Astrocyte (in vitro differentiated cells and primary cell): ENCODE measurements around the gene GABRA5.

Experiments
- EZH2 ChIP-seq: IDR thresholded peaks from 2 replicates; pipeline ENCODE4 v1.6.1; 2012; ENCODE audit warnings: mild to moderate bottlenecking, low read length, inconsistent platforms; ENCODE audit not compliant: insufficient read depth
- TF ChIP-seq, protein P1 (sequence below): IDR thresholded peaks from 2 replicates; pipeline ENCODE4 v1.5.1; 2011; ENCODE audit warnings: low read depth, mild to moderate bottlenecking, inconsistent platforms, low read length, moderate library complexity; ENCODE audit not compliant: insufficient read depth

DNA sequence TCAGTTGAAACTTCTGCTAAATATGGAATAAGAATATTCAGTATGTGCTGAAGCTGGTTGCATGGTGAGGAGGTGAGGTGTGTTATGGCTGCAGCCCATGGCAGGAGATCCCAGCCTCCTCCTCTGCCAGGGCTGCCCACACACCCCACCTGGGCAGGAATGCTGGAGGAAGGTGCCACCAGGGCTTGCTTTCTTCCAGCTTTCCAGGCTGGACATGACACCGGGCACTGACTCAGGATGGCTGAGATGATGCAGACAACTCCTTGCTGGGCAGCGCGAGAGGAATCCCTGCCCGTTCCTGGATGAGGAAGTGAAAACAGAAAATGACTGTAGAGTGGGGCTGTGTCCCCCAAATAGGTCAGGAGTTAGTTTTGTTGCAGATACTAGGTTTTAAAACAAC, 118.2 kb downstream of the GABRA5 start:
- TF ChIP-seq, protein P1, sequence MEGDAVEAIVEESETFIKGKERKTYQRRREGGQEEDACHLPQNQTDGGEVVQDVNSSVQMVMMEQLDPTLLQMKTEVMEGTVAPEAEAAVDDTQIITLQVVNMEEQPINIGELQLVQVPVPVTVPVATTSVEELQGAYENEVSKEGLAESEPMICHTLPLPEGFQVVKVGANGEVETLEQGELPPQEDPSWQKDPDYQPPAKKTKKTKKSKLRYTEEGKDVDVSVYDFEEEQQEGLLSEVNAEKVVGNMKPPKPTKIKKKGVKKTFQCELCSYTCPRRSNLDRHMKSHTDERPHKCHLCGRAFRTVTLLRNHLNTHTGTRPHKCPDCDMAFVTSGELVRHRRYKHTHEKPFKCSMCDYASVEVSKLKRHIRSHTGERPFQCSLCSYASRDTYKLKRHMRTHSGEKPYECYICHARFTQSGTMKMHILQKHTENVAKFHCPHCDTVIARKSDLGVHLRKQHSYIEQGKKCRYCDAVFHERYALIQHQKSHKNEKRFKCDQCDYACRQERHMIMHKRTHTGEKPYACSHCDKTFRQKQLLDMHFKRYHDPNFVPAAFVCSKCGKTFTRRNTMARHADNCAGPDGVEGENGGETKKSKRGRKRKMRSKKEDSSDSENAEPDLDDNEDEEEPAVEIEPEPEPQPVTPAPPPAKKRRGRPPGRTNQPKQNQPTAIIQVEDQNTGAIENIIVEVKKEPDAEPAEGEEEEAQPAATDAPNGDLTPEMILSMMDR = no peak
- TF ChIP-seq EZH2 = no peak
